Glomerular visceral epithelial cell (primary cell): ENCODE data around the gene NFATC1.

ENCODE experiments used
- DNase-seq: peaks from one replicate; pipeline ENCODE4 v3.0.0-alpha.2; 2016; ENCODE audit errors: extremely low spot score

Gene NFATC1

DNA sequence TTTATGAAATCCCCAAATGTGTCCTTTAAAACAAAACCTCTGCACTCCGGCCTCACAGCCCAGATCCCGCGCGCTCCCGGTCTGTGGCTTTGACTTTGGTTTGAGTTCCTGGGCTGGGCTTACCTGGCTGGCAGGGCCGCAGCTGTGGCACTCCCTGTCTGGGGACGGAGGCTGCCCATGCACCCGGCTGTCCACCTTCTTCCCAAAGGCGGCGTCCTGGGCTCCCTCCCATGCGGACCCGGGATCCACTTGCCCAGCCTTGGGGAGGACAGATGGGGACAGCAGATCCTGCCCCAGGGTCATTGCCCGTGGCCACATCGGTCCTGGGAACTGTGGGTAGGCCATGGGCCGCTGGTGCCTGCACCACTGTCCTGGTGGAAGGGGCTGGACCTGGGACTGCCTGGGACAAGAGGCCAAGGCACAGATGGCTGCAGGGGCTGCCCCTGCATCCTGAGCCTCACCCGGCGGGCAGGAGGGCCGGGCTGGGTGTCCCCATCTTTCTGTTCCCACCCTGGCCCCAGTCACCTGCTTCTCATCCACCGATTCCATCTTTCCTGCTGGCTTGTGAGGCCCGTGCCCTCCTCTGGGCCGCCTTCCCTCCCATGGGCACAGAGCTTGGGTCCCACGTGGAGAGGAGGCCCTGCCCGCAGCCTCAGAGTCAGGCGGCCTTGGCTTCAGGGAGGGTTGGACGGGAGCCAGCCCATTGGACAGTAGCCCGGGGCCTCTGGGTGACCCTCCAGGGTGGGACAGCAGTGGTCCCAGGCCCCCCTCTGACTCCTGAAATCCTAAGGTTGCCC, 27.7 kb downstream of the NFATC1 start:
- DNase-seq: no peak

DNA sequence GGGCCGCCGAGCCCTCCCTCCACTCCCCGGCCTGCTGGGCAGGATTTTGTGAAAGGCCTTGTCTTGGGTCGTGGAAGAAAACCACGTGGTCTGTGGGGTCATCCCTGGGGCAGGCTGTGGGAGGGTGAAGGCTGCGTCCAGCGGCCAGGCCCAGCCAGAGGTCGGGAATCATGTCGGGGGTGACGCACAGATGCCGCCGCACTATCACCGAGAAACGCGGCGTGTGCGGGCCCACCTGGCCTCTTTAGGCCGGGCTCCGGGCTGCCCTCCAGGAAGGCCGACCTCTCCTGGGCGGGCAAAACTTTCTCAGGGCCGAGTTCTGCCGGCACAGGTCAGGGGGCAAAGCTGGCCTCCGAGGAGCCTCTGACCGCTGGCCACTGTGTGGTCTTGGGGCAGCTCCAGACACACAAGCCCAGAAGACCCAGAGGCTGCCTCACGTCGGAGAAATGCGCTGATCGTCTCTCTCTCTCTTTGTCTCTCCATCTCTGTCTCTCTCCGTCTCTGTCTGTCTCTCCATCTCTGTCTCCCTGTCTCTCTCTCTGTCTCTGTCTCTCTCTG, 28.4 kb downstream of the NFATC1 start:
- no peak for DNase-seq

DNA sequence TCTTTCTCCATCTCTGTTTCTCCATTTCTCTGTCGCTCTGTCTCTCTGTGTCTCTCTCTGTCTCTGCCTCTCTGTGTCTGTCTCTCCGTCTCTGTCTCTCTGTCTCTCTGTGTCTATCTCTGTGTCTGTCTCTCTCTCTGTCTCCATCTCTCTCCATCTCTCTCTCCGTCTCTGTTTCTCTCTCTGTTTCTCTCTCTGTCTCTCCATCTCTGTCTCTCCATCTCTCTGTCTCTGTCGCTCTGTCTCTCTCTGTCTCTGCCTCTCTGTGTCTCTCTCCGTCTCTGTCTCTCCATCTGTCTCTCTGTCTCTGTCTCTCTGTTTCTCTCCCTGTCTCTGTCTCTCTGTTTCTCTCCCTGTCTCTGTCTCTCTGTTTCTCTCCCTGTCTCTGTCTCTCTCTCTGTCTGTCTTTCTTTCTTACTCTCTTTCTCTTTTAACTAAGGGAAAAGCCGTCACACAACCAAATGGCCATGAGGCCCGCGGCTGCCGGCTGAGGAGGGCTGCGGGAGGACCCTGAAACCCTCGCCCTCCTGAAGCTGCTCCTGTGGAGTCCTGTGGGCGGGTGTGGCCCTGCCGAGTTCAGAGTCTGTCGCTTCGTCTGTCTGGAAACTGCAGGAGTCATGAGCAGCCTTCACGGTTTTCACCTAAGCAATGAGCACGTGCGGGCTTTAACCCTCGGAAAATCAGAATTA, 29.3 kb downstream of the NFATC1 start:
- DNase-seq: no peak

DNA sequence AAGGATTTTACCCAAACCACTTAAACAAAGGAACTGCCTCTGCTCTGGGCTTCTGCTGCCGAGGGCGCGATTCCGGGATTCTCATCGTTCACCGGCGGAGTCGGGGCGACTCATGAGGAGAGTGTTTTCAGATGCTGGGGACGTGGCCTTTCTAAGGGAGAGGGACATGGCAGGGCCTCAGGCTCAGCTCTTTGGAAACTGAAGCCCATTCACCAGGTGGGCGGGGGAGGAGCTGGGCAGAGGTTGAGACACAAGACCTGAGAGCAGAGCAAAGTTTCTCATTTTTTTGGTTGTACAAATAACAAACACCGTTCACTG, 29.8 kb downstream of the NFATC1 start:
- no peak for DNase-seq

DNA sequence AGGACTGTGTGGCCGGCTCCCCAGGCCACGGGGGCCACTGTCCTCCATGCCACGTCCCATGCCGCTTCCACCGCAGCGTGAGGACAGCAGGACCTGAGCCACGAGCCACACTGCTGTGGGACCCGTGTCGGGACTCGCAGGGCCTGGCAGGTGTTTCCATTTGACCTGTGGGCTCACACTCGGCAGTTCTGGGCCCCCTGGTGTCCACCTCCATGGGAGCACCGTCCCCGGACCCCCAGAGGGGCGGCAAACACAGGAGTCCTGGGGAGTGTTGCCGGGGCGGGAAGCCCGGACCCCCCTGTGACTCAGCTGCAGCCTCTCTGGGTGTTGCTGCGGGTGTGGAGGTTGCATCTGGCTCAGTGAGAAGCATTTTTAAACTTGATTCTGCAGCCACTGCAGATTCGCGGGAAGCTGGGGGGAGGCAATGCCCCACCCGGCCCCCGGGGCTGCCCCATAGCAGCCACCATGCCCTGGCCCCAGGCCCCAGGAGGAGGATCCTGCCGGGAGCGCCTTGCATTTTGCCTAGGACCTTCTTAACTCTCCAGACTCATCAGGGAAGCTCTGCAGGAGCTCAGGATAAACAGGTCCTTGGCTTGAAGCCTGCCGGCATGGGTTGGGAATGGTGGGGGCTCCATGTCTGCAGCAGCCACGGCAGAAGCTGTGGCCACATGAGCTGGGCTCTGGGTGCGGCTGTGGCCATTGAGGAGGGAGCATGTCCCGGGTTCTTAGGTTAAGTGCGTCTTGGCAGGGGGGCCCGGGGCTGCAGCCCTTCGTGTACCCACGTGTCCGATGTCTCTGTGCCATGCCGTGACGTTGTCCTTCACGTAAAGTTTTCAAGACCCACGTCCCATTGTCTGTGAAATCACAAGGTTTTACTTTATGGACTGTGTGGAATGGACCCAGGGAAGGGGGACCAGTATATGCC, 30.9 kb downstream of the NFATC1 start:
- DNase-seq: no peak

DNA sequence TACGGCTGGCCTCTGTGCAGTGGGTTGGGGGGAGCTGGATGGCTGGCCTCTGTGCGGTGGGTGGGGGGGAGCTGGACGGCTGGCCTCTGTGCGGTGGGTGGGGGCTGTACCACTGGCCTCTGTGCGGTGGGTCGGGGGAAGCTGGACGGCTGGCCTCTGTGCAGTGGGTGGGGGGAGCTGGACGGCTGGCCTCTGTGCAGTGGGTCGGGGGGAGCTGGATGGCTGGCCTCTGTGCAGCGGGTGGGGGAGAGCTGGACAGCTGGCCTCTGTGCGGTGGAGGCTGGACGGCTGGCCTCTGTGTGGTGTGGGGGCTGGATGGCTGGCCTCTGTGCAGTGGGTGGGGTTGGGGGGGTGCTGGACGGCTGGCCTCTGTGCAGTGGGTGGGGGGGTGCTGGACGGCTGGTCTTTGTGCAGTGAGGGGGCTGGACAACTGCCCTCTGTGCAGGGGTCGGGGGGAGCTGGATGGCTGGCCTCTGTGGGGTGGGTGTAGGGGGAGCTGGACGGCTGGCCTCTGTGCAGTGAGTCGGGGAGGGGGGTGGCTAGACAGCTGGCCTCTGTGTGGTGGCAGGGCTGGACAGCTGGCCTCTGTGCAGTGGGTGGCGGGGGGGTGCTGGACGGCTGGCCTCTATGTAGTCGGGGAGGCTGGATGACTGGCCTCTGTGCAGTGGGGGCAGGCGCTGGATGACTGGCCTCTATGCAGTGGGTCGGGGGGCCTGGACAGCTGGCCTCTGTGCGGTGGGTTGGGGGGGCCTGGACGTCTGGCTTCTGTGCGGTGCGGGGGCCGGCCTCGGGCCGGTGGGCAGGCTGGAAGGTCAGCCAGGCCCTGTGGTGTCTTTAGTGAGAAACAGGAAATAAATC, 31.9 kb downstream of the NFATC1 start:
- no peak for DNase-seq

DNA sequence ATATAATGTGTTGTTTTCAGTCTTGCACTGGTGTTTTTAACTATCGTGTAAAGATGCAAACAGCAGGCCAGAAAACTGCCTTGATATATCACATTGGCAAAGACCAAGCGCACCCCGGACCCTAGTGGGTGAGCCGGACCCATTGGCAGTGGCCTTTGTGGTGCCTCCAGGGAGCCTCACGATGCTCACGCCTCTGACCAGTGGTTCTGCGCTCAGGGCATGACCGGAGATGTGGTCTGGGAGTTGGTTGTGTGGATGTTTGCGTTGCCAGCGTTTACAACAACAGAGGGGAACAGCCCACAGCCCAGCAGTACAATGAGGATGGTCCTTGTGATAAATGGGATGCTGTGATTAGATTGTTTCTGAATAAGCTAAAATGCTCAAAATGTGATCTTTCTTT, 32.6 kb downstream of the NFATC1 start:
- DNase-seq: no peak

DNA sequence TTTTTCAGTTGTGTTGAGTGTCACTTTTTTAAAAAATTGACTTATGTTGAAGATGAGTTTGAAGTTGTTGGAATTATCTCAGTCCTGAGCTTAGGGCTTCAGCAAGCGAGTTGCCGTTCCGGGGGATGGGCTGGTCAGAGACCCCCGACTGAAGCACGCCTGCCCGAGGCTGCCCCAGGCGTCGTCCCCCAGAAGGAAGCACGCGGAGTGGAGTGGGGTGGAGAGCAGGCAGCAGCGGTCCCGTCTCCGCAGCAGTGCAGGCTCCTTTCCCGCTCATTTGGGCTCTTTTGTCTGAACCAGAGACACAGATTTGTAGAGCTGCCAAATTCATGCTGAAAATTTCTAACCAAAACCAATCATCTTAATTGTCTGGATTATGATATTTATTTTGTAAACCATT, 33.7 kb downstream of the NFATC1 start:
- DNase-seq: no peak

DNA sequence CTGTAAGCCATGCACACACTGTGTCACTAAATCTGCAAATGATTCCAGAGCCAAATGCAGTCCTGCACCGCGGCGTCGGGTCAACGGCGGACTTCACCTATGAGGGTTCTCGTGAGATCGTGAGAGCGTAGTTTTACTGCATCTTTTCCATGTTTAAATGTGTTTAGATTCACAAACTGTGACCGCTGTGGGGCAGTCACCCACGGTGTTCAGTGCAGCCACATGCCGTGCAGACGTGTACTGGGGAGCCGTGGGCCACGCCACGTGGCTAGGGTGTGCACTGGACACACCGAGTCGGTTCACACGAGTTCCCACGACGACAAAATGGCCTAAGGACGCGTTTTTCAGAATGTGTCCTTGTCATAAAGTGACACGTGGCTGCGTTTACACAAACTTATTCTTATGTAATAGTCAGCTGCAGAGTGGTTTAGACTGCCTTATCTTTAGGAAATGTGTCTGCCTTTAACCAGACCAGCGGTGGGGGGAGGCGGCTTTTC, 34.1 kb downstream of the NFATC1 start:
- no peak for DNase-seq

DNA sequence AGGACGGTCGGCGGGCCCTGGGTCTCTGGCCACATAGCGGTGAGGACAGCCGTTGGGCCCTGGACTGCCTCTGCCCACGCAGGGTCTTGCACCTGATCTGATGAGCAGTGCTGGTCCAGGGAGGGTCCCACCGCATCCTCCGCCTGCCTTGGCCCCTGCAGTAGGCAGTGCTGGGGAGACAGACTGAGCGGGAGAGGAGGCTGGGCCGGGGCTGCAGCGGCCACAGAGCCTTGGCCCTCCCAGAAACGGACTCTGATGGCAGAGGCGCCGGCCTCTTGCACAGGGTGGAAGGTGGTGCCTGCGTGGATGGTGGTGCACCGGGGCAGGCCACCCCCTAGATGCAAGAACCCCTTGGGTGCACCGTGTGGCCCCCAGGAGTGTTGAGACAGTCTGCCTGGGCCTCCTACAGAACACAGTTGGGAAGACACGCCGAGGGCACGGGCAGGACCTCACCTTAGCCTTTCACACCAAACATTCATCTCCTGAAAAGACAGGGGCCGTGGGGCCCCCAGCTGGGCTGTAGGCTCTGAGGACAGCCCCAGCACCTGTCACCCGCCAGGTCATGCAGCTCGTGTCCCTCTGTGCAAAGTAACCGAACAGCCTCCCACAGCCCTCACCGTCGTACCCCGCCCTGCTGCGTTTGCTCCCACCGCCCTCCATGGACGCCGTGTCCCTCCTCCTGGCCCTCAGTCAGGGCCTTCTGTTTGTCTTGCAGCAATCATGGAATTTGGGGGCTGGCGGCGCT, 36.8 kb downstream of the NFATC1 start:
- DNase-seq: no peak

DNA sequence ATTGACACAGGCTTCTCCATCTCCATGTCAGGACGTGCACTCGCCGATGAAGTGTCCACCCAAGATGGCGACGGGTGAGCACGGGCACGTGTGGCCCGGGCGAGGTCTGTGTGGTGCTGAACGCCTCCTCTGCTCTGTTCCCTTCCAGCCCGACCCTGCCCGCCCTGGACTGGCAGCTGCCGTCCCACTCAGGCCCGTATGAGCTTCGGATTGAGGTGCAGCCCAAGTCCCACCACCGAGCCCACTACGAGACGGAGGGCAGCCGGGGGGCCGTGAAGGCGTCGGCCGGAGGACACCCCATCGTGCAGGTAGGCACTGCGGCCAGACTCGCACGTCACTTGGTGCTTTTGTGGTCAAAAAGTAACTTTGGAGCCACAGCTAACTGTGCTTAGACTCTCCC, 37.7 kb downstream of the NFATC1 start:
- no peak for DNase-seq

DNA sequence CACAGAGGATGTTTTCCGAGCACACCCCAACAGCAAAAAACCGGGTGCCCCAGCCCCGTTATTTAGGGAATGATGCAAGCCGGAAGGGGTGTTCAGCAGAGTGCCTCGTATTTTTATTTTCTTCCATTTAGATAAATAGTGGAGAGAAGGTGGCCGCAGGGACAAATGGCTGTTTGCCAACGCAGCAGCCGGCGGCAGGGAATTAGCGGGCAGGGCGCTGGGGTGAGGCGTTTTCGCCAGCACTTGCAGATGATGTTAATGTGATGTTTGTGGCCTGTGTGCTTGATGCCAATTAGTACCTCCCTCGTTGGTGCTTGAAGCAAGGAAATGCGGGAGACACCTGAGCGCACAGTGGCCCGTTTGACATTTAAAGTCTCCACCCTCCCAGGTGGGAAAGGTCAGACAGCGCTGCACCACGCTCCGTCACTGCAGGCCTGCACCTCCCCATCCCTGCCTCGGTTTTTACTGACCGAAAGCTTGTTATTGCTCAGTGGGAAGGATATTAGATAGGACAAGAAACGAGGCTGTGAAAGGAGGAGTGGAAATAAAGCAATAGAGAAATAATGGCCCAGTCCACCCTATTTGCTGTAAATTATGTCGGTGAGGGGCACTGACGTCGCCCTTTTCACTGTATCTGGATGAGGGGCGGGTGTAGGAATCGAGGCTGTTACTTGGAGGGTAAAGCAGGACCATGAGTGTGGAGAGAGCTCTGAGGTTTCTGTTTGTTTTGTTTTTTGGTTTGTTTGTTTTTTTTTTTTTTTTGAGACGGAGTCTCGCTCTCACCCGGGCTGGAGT, 39.1 kb downstream of the NFATC1 start:
- DNase-seq: no peak

DNA sequence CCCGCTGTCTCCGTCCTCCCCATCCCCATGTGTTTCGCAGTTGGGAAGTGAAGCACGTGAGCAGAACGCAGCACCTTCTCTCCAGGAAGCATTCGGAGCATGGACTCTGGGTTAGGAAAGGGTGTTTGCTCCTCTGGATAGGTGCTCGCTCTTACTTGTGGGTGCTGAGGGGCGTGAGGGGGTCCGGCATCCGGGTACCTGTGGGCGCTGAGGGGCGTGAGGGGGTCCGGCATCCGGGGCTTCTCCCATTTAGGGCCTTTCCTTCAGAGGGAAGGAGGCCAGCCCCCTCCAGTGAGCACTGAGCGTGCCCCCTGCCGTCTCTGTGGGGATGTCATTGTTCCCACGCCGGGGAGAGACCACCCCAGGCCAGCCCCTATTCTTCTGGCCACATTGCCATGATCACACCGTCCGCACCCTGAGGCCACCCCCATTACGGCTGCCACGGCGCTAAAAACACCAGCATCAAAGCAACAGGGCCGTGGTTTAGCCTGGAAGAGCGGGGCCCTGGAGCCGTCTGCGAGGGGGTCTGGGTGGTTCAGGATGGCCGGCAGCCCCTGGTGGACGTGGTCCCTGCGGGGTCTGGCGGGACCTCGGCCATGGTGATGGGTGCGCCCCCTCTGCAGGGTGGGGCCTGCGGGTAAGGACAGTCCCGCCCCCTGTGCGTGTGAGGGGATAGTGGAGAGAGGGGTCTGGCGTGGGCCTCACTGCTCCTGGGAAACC, 41.0 kb downstream of the NFATC1 start:
- no peak for DNase-seq

DNA sequence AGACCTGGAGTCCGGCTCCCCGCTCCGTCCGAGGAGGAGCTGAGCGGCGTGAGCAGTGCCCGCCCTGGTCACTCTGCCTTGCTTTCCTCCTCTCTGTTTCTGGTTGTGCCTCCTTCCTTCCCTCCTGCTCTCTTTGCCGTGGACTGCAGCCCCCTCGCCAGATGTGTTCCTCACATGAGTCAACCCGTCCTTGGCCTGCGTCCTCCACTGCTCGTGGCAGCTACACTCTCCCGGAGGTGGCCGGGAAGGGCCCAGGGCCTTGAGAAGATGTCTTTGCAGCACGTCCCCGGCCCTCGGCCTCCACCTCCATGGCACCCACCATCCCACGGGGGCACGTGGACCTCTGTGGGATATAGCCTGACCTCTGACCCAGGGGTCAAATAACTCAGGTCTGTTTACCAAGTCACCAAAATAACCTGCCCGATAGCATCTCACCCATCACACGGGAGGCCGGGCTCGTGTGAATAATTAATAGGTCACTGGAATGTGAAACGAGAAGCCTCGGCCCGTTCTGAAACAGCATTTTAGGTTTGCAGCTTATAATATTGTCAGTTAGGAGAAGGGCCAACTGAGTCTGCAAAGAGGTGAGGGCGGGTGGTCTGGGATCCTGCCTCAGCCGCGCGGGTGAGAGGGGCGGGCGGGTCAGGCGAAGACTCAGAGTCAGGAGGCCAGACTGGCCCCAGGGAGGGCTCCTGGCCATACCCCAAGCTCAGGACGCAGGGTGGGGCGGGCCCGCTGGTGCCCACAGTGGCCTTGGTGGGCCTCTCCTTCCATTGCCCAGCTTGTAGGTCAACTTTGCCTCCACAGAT, 42.6 kb downstream of the NFATC1 start:
- DNase-seq: no peak

DNA sequence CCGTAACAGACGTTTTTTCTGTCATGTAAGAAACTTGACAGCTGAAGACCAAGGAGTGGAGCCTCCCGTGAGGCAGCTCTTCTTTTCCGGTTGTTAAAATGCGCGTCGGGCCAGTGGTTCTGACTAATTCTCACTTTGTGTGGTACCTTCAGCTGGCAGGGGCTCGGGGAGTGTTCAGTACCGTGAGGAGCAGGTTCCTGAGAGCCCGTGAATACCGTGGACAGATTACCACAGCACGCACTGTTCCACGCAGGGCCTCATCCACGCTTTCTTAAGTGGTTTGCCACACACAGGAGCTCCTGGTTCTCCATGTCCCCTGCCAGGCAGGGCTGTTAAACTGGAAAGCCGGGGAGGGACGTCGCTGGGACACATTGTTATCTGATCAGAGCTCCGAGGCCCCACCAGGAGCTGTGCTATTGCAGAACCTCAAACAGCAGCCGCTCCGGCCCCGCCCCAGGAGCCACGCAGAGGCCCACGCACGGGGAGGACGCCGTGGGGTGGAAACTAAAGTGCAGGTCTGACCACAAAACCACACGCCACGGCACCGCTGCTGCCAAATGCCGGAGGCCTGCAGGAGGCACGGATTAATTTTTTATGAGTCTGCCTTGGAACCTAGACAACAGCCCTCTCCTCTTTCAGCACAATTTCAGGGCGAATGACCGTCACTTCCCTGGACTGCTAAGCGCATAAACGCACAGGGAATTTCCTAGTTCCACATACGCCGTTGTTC, 43.3 kb downstream of the NFATC1 start:
- DNase-seq: no peak

DNA sequence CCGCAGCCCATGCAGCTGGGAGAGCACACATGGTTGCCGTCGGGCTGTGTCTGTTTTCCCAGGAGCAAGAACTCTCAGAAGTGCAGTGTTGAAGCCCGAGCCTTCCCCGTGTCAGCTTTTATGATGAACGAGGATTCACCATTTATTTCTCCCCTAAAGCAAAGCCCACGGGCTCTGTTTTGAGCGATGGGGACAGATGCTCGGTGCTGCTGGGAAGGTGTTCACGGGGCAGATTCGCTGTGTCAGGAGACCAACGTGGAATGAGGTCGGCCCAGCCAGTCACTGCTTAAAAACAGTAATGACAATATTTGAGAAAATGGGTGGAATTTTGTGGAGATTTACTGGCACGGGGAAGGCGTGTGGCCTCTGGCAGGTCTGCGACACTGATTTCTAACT, 43.9 kb downstream of the NFATC1 start:
- DNase-seq: no peak
